ENCODE data around the gene BGLAP.

Gene BGLAP

GRCh38 chr1:156249593-156249992 lies 7.6 kb downstream of the BGLAP start:
- no peak for DNase-seq (ENCODE audit: extremely low read depth, insufficient read length)
- H3K27me3 ChIP-seq (replicated peaks; ENCODE audit: control insufficient read depth, insufficient read depth, low read length): no peaks in the 10 kb centered on the region

GRCh38 chr1:156251527-156251926 lies 9.5 kb downstream of the BGLAP start:
- Histone ChIP-seq H3K36me3 (ENCODE audit: control insufficient read depth, insufficient read depth, low read length) (peaks cover 43% of the 10 kb centered on the region), H3K27me3 (replicated peaks; ENCODE audit: control insufficient read depth, insufficient read depth, low read length) (no peaks in the 10 kb centered on the region), H3K4me3 (replicated peaks; ENCODE audit: low read depth, low read length) (no peak overlapping the region)
- TF ChIP-seq CTCF (IDR thresholded peaks at IDR 0.05; ENCODE audit: insufficient read depth, low read length, poor library complexity, severe bottlenecking): no peak
- no peak for DNase-seq (ENCODE audit: extremely low read depth, insufficient read length)

More at GRCh38 chr1:156249593-156249992, 7.6 kb downstream of the BGLAP start:
- TF ChIP-seq CTCF (IDR thresholded peaks at IDR 0.05; ENCODE audit: insufficient read depth, low read length, poor library complexity, severe bottlenecking): no peak
- Histone ChIP-seq H3K36me3 (ENCODE audit: control insufficient read depth, insufficient read depth, low read length) (peaks cover 41% of the 10 kb centered on the region), H3K4me3 (replicated peaks; ENCODE audit: low read depth, low read length) (no peak overlapping the region)

GRCh38 chr1:156253634-156254033 lies 11.7 kb downstream of the BGLAP start:
- H3K27me3 ChIP-seq (replicated peaks; ENCODE audit: control insufficient read depth, insufficient read depth, low read length): no peaks in the 10 kb centered on the region
- no peak for DNase-seq (ENCODE audit: extremely low read depth, insufficient read length)
- TF ChIP-seq CTCF (IDR thresholded peaks at IDR 0.05; ENCODE audit: insufficient read depth, low read length, poor library complexity, severe bottlenecking): no peak
- peaks cover 55% of the 10 kb centered on the region for H3K36me3 ChIP-seq (ENCODE audit: control insufficient read depth, insufficient read depth, low read length)
- no peak overlapping the region for H3K4me3 ChIP-seq (replicated peaks; ENCODE audit: low read depth, low read length)

- H3K27me3 ChIP-seq (replicated peaks; ENCODE audit: control insufficient read depth, insufficient read depth, low read length): no peaks in the 10 kb centered on the region
- DNase-seq (ENCODE audit: extremely low read depth, insufficient read length): no peak
- H3K4me3 ChIP-seq (replicated peaks; ENCODE audit: low read depth, low read length): no peak overlapping the region
- no peak for TF ChIP-seq CTCF (IDR thresholded peaks at IDR 0.05; ENCODE audit: insufficient read depth, low read length, poor library complexity, severe bottlenecking)
- H3K36me3 ChIP-seq (ENCODE audit: control insufficient read depth, insufficient read depth, low read length): peaks cover 50% of the 10 kb centered on the region
Measured at GRCh38 chr1:156257711-156258110, 15.7 kb downstream of the BGLAP start.

- H3K27me3 ChIP-seq (replicated peaks; ENCODE audit: control insufficient read depth, insufficient read depth, low read length): no peaks in the 10 kb centered on the region
- no peak for DNase-seq (ENCODE audit: extremely low read depth, insufficient read length)
- TF ChIP-seq CTCF (IDR thresholded peaks at IDR 0.05; ENCODE audit: insufficient read depth, low read length, poor library complexity, severe bottlenecking): no peak
- H3K36me3 ChIP-seq (ENCODE audit: control insufficient read depth, insufficient read depth, low read length): peaks cover 49% of the 10 kb centered on the region
- H3K4me3 ChIP-seq (replicated peaks; ENCODE audit: low read depth, low read length): no peak overlapping the region
Measured at GRCh38 chr1:156258859-156259258, 16.9 kb downstream of the BGLAP start.

GRCh38 chr1:156259805-156260204 lies 17.8 kb downstream of the BGLAP start:
- Histone ChIP-seq H3K27me3 (replicated peaks; ENCODE audit: control insufficient read depth, insufficient read depth, low read length) (no peaks in the 10 kb centered on the region), H3K4me3 (replicated peaks; ENCODE audit: low read depth, low read length) (no peak overlapping the region), H3K36me3 (ENCODE audit: control insufficient read depth, insufficient read depth, low read length) (peaks cover 47% of the 10 kb centered on the region)
- no peak for DNase-seq (ENCODE audit: extremely low read depth, insufficient read length)
- peak; percentile 11 for TF ChIP-seq CTCF (IDR thresholded peaks at IDR 0.05; ENCODE audit: insufficient read depth, low read length, poor library complexity, severe bottlenecking)

Measured in GM06990 (cell line).